Stimulated activated CD8-positive, alpha-beta memory T cell treated with anti-CD3 and anti-CD28 coated beads, Interleukin-15, amount 100 ng/mL, for 4 hours (primary cell): ENCODE data around the gene GPRC6A.

Experiments
- DNase-seq, 2 donors: peaks; one replicate each; pipeline ENCODE4 v3.0.0-alpha.2; 2020; ENCODE audit warnings: low read depth in 2 of 2

Gene GPRC6A

GRCh38 chr6:116793224-116793623 is 35.7 kb downstream of the GPRC6A start:
- DNase-seq, result no peak

DNA sequence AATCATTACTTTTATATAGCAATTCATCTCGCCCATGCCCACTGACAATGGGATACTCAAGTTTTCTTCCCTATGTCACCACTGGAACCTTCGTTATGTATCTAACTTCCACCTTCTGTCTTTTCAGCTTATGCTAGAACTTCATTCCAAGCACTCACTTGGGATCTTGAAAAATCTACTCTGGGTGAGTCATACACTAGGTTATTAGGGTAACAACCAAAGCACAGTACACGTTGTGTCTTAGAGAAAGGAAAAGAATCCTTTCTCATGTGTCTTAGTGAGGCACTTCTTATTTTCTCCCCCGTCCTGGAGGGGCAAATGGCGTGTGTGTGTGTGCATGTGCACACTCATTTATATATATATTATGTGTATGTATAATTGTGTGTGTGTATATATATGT is 45.0 kb downstream of the GPRC6A start:
- DNase-seq, result no peak

GRCh38 chr6:116779573-116780164 is 49.2 kb downstream of the GPRC6A start:
- DNase-seq, result no peak

DNA sequence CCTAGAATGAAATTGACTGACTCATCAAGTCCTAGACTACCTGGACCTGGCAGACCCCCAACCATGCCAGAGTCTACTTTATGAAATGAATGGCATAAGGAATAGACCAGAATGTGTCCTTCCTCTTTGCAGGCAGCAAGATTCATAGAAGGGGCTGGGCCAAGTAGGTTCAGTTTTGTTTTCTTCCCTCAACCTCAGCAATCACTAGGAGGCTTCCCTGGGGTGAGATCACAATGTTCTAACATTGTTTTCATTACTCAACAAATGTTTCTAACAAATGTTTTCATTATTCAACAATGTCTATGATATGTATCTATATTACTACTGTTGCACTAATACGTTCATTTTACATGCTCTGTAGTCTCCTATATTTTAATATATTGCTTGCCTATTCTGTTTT is 55.0 kb downstream of the GPRC6A start:
- no peak for DNase-seq

- DNase-seq, result no peak
Measured at GRCh38 chr6:116772450-116772849, 56.4 kb downstream of the GPRC6A start.

- DNase-seq, result no peak
Measured at GRCh38 chr6:116767715-116768114, 61.2 kb downstream of the GPRC6A start.

DNA sequence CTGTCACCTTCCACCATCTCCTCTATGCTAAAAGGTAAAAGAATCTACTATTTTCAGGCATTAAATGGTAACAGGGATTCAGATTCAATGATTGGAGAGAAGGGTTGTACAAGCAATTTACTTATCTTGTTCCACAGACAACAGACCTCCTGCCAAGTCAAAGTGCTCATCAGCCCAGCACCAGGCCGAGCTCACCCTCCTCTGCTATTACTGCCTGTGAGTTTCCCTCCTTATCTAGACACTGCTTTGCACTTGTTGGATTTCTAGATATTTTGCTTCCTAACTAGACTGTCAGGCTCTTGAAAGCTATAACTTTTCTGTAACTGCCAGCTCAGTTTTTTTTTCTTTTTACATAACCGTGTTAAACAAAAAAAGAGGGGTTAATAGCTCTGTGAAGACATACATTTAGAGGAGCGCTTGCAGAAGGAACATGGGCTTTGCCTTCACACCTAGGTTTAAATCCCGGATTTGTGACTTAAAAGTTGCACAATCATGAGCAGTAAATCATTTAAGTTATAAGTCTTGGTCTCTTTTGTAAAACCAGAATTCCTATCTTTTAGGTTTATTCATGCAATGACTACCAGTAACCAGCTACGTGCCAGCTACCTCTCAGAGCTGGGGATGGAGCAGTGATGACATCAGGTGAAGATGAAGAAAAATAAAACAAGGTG is 62.2 kb downstream of the GPRC6A start:
- DNase-seq, result no peak

GRCh38 chr6:116764961-116765841 is 63.7 kb downstream of the GPRC6A start, which contains the start of gene FAM162B:
TSS of gene FAM162B (minus strand) at chr6:116765719. CDS start at chr6:116765576, 143 bp downstream.
- DNase-seq, result no peak

- no peak for DNase-seq
Measured at GRCh38 chr6:116764629-116764960, 64.3 kb downstream of the GPRC6A start.

DNA sequence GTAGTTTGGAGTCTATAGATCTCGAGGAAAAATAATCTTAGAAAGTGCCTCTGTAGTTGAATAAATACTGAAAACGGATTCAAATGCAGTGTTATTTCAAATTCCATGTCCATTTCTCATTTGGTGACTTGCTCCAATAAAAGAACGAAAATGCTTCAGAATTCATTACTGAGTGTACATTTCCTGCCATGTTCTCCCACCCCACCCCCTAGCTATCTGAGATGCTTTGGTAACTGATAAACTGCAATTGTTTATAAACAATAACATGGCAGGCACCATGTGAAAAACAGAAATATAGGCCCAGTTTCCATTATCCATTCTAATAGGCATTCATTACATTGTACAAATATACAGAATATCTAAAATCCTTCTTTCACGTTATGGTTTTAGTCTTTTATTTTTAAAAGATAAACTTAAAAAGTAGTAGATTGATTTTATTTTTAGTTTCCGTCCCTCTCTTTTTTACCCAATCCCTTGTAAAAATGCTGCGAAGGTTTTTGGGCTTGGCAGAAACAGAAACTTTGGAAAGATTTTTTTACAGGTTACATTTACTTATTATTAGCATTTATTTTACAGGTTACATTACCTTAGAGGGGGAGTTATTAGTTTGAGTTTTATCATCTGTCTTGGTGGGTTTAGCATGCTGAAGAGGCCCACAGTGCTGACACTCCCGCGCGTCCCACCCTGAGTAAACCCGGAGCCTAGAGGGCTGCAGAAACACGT is 64.8 kb downstream of the GPRC6A start:
- no peak for DNase-seq

- DNase-seq, result no peak
Measured at GRCh38 chr6:116763048-116763447, 65.8 kb downstream of the GPRC6A start.

GRCh38 chr6:116762235-116762634 is 66.6 kb downstream of the GPRC6A start:
- no peak for DNase-seq

GRCh38 chr6:116761779-116762178 is 67.1 kb downstream of the GPRC6A start:
- no peak for DNase-seq

GRCh38 chr6:116745176-116745575 is 83.7 kb downstream of the GPRC6A start:
- DNase-seq, result no peak
